ENCODE data around the gene MEIS3.
"Not testable (repeated sequence)": the region's sequence is repeated elsewhere in the genome, so short reads cannot be mapped to it uniquely, and the experiment has no call there.

MEIS3 gene

GRCh38 chr19:47381653-47382279 lies 37.6 kb downstream of the MEIS3 start:
- DNase-seq: no peak

- no peak for DNase-seq
These were observed 38.2 kb downstream of the MEIS3 start for GRCh38 chr19:47381121-47381520.

GRCh38 chr19:47380559-47380958 lies 38.8 kb downstream of the MEIS3 start:
- DNase-seq: no peak

- DNase-seq: no peak
These were observed 39.9 kb downstream of the MEIS3 start for GRCh38 chr19:47379381-47379938.

GRCh38 chr19:47378246-47378645 lies 41.1 kb downstream of the MEIS3 start:
- DNase-seq: no peak

- DNase-seq: no peak
These were observed 41.5 kb downstream of the MEIS3 start for GRCh38 chr19:47377801-47378200.

- DNase-seq: no peak
These were observed 42.1 kb downstream of the MEIS3 start for GRCh38 chr19:47377208-47377701.

GRCh38 chr19:47376589-47377144 lies 42.7 kb downstream of the MEIS3 start:
- DNase-seq: no peak

GRCh38 chr19:47375694-47376588 lies 43.4 kb downstream of the MEIS3 start:
- no peak for DNase-seq

GRCh38 chr19:47374876-47375693 lies 44.2 kb downstream of the MEIS3 start:
- DNase-seq: no peak

GRCh38 chr19:47373246-47374240 lies 45.8 kb downstream of the MEIS3 start:
- no peak for DNase-seq

GRCh38 chr19:47372603-47373002 lies 46.7 kb downstream of the MEIS3 start:
- DNase-seq: no peak

- no peak for DNase-seq
These were observed 48.1 kb downstream of the MEIS3 start for GRCh38 chr19:47371261-47371660.

GRCh38 chr19:47370045-47370611 lies 49.2 kb downstream of the MEIS3 start:
- no peak for DNase-seq

- DNase-seq: not testable (repeated sequence)
These were observed 53.9 kb downstream of the MEIS3 start for GRCh38 chr19:47365455-47365854.

GRCh38 chr19:47363758-47364531 lies 55.4 kb downstream of the MEIS3 start:
- DNase-seq: no peak

GRCh38 chr19:47362321-47362720 lies 57.0 kb downstream of the MEIS3 start:
- no peak for DNase-seq

GRCh38 chr19:47358936-47359335 lies 60.4 kb downstream of the MEIS3 start:
- no peak for DNase-seq

- DNase-seq: no peak
These were observed 61.3 kb downstream of the MEIS3 start for GRCh38 chr19:47357788-47358680.
